SK-N-SH treated with all-trans-retinoic acid at 6 μM for 48 hours (cell line): ENCODE results near the gene CRHR2.

Experiments
- ARNTL ChIP-seq: fragments of 450-650 bp; formaldehyde crosslinking; IDR thresholded peaks from 2 replicates; pipeline ENCODE4 v1.5.0; 2020; ENCODE audit warnings: low read depth, mild to moderate bottlenecking, moderate library complexity, borderline replicate concordance
- CREB5 ChIP-seq: fragments of 250-450 bp; sonication (Bioruptor Pico); IDR thresholded peaks from 2 replicates; pipeline ENCODE4 v1.5.1; 2020; ENCODE audit warnings: low read depth, mild to moderate bottlenecking, moderate library complexity
- OSR1 ChIP-seq: fragments of 250-450 bp; sonication (Bioruptor Pico); IDR thresholded peaks from 2 replicates; pipeline ENCODE4 v1.8.0; 2022; ENCODE audit warnings: moderate library complexity, mild to moderate bottlenecking, inconsistent platforms
- PATZ1 ChIP-seq: fragments of 250-450 bp; sonication (Bioruptor Pico); IDR thresholded peaks from 2 replicates; pipeline ENCODE4 v1.8.0; 2020; ENCODE audit warnings: mild to moderate bottlenecking, moderate library complexity, borderline replicate concordance
- RARB ChIP-seq: fragments of 250-450 bp; sonication (Bioruptor Pico); IDR thresholded peaks from 2 replicates; pipeline ENCODE4 v1.8.0; 2021; ENCODE audit warnings: mild to moderate bottlenecking, moderate library complexity
- TOX ChIP-seq: fragments of 250-450 bp; sonication (Bioruptor Pico); IDR thresholded peaks from 2 replicates; pipeline ENCODE4 v1.8.0; 2021; ENCODE audit warnings: mild to moderate bottlenecking, moderate library complexity, borderline replicate concordance
- ZC3H10 ChIP-seq: fragments of 250-450 bp; sonication (Bioruptor Pico); IDR thresholded peaks from 2 replicates; pipeline ENCODE4 v1.5.1; 2021; ENCODE audit warnings: mild to moderate bottlenecking, moderate library complexity
- ZFP30 ChIP-seq: fragments of 450-650 bp; formaldehyde crosslinking; IDR thresholded peaks from 2 replicates; pipeline ENCODE4 v1.5.0; 2022; ENCODE audit warnings: mild to moderate bottlenecking, moderate library complexity
- ZNF565 ChIP-seq: fragments of 450-650 bp; formaldehyde crosslinking; conservative IDR thresholded peaks from 2 replicates; pipeline ENCODE4 v1.5.0; 2020; ENCODE audit warnings: low read depth, mild to moderate bottlenecking, moderate library complexity

GRCh38 chr7:30678805-30679204 is 3.5 kb downstream of the CRHR2 start:
- TF ChIP-seq CREB5 (CRISPR knock-in tag) (no peak), ZC3H10 (no peak), PATZ1 (CRISPR knock-in tag) (no peak), TOX (CRISPR knock-in tag) (no peak), OSR1 (CRISPR knock-in tag) (no peak), ZNF565 (CRISPR knock-in tag) (no peak), ARNTL (CRISPR knock-in tag) (no peak), RARB (CRISPR knock-in tag) (no peak), ZFP30 (CRISPR knock-in tag) (no peak)
